Neuronal stem cell (in vitro differentiated cells): ENCODE data around the gene SHISA9.

ENCODE experiments used
- DNase-seq: peaks from one replicate; pipeline ENCODE4 v3.0.0-alpha.2; 2013; ENCODE audit warnings: low spot score
- H2AFZ ChIP-seq: one replicate; pipeline ENCODE4 v1.6.1; 2013; ENCODE audit warnings: mild to moderate bottlenecking, low read length, inconsistent platforms
- H2AK5ac ChIP-seq: 2 replicates; pipeline ENCODE4 v1.6.1; 2013; ENCODE audit warnings: low read depth, mild to moderate bottlenecking, inconsistent platforms, low read length, moderate library complexity, mixed read lengths
- H2BK120ac ChIP-seq: 2 replicates; pipeline ENCODE4 v1.6.1; 2013; ENCODE audit warnings: low read depth, mild to moderate bottlenecking, inconsistent platforms, low read length, moderate library complexity, mixed read lengths
- H2BK12ac ChIP-seq: one replicate; pipeline ENCODE4 v1.6.1; 2013; ENCODE audit warnings: low read length, inconsistent platforms
- H2BK15ac ChIP-seq: 2 replicates; pipeline ENCODE4 v1.6.1; 2013; ENCODE audit warnings: mild to moderate bottlenecking, low read length, inconsistent platforms, mixed read lengths
- H2BK5ac ChIP-seq: one replicate; pipeline ENCODE4 v1.6.1; 2013; ENCODE audit warnings: inconsistent platforms, mild to moderate bottlenecking, low read length, moderate library complexity
- H3K14ac ChIP-seq: one replicate; pipeline ENCODE4 v1.6.1; 2013; ENCODE audit warnings: low read length, inconsistent platforms
- H3K18ac ChIP-seq: 2 replicates; pipeline ENCODE4 v1.6.1; 2013; ENCODE audit warnings: low read length, inconsistent platforms
- H3K23ac ChIP-seq: 2 replicates; pipeline ENCODE4 v1.6.1; 2013; ENCODE audit warnings: low read depth, mild to moderate bottlenecking, mixed read lengths, low read length, inconsistent platforms; ENCODE audit not compliant: poor library complexity
- H3K27ac ChIP-seq: replicated peaks from 3 replicates; pipeline ENCODE4 v1.5.1; 2013; ENCODE audit warnings: low read length, inconsistent platforms
- H3K27me3 ChIP-seq, 3 experiments: 2 replicates each; pipeline ENCODE4 v1.6.1; 2013; ENCODE audit warnings: low read length in 3 of 3, mild to moderate bottlenecking in 2 of 3, inconsistent platforms in 1 of 3, low read depth in 1 of 3, mixed read lengths in 1 of 3, moderate library complexity in 1 of 3; ENCODE audit not compliant: control insufficient read depth in 3 of 3, insufficient read depth in 3 of 3
- H3K36me3 ChIP-seq, 2 donors: replicated peaks in 1 of 2; 2 replicates each; pipeline ENCODE4 v1.6.1; 2013; ENCODE audit warnings: low read length in 2 of 2; ENCODE audit not compliant: control insufficient read depth in 2 of 2, insufficient read depth in 2 of 2
- H3K4ac ChIP-seq: 2 replicates; pipeline ENCODE4 v1.6.1; 2013; ENCODE audit warnings: inconsistent platforms, mild to moderate bottlenecking, low read length, moderate library complexity
- H3K4me1 ChIP-seq, 2 donors: 1 replicate in 1 of 2; 2 replicates in 1 of 2; pipeline ENCODE4 v1.6.1; 2013; ENCODE audit warnings: low read length in 2 of 2, low read depth in 1 of 2; ENCODE audit not compliant: control insufficient read depth in 2 of 2, insufficient read depth in 1 of 2
- H3K4me2 ChIP-seq: one replicate; pipeline ENCODE4 v1.6.1; 2013; ENCODE audit warnings: mild to moderate bottlenecking, low read length, inconsistent platforms; ENCODE audit not compliant: insufficient read depth, poor library complexity, severe bottlenecking
- H3K4me3 ChIP-seq, 2 donors: 2 replicates each; pipeline ENCODE4 v1.5.1; 2013; ENCODE audit warnings: low read length in 2 of 2, mild to moderate bottlenecking in 2 of 2, inconsistent platforms in 1 of 2, moderate library complexity in 1 of 2
- H3K79me1 ChIP-seq: one replicate; pipeline ENCODE4 v1.6.1; 2013; ENCODE audit warnings: low read depth, mild to moderate bottlenecking, inconsistent platforms, low read length, moderate library complexity
- H3K9ac ChIP-seq: one replicate; pipeline ENCODE4 v1.6.1; 2013; ENCODE audit warnings: mild to moderate bottlenecking, low read depth, low read length, inconsistent platforms; ENCODE audit not compliant: poor library complexity
- H3K9me3 ChIP-seq, 2 donors: replicated peaks in 1 of 2; 2 replicates each; pipeline versions ENCODE3 to v1.6.1; 2013; ENCODE audit warnings: low read length in 2 of 2, mild to moderate bottlenecking in 2 of 2, inconsistent platforms in 1 of 2, low read depth in 1 of 2, mixed read lengths in 1 of 2, moderate library complexity in 1 of 2; ENCODE audit not compliant: control insufficient read depth in 2 of 2, insufficient read depth in 1 of 2
- H4K8ac ChIP-seq: one replicate; pipeline ENCODE4 v1.6.1; 2013; ENCODE audit warnings: low read depth, mild to moderate bottlenecking, inconsistent platforms, low read length, moderate library complexity
- H4K91ac ChIP-seq: one replicate; pipeline ENCODE4 v1.6.1; 2013; ENCODE audit warnings: low read length, low read depth, mild to moderate bottlenecking, inconsistent platforms; ENCODE audit not compliant: poor library complexity
- WGBS, 2 donors: extraction: QIAGEN DNeasy Blood & Tissue Kit; methylation state at CpG; one replicate each; pipeline ENCODE4 v1.1.7; 2013; ENCODE audit warnings: missing lambda C conversion rate in 2 of 2, mixed read lengths in 1 of 2; ENCODE audit not compliant: insufficient read length in 2 of 2, insufficient replicate concordance in 1 of 2; ENCODE audit errors: extremely low coverage in 2 of 2; 5-methylcytosine and 5-hydroxymethylcytosine counted together

SHISA9 gene

DNA sequence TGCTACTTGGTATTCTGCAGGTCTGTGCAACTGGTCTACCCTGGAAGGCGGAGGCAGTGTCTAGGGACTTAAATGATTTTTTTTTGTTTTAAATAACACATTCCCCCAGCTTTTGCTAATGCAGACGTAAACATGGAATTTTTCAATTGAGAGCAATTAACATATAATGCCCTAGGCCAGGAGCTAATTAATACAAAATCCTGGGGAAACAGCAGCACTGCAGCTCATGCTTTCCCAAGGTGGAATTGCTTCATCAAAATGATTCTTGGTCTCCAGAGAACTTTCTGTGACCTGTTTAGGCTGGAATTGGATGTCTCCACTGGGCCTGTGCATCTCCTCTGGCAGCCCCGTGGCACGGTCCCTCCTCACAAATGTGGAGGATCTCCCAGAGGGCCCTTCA lies 50.6 kb downstream of the SHISA9 start:
- no peaks in the 10 kb centered on the region for H3K27me3 ChIP-seq
- no peak overlapping the region for H3K14ac ChIP-seq
- H3K79me1 ChIP-seq, result peaks cover 2% of the 10 kb centered on the region
- no peak overlapping the region for H2BK12ac ChIP-seq
- no peak for DNase-seq
- no peak overlapping the region for H4K8ac ChIP-seq
- H3K18ac ChIP-seq, result no peak overlapping the region
- no peak overlapping the region for H3K23ac ChIP-seq
- no peak overlapping the region for H3K9ac ChIP-seq
- no peak overlapping the region for H2AK5ac ChIP-seq
- no peaks in the 10 kb centered on the region for H3K9me3 ChIP-seq
- H3K4me1 ChIP-seq, result peaks cover 0 to 4% of the 10 kb centered on the region in 2 donors
- H2BK5ac ChIP-seq, result no peak overlapping the region
- no peak overlapping the region for H2BK120ac ChIP-seq
- H3K4ac ChIP-seq, result no peak overlapping the region
- H4K91ac ChIP-seq, result no peak overlapping the region
- H3K4me2 ChIP-seq, result no peak overlapping the region
- H3K4me3 ChIP-seq, result no peak overlapping the region
- no peak overlapping the region for H2BK15ac ChIP-seq
- no peaks in the 10 kb centered on the region for H3K36me3 ChIP-seq
- no CpG with 5 or more reads among the region's 4 CpGs for WGBS, 2 donors
- H2AFZ ChIP-seq, result no peak overlapping the region
- no peak overlapping the region for H3K27ac ChIP-seq

DNA sequence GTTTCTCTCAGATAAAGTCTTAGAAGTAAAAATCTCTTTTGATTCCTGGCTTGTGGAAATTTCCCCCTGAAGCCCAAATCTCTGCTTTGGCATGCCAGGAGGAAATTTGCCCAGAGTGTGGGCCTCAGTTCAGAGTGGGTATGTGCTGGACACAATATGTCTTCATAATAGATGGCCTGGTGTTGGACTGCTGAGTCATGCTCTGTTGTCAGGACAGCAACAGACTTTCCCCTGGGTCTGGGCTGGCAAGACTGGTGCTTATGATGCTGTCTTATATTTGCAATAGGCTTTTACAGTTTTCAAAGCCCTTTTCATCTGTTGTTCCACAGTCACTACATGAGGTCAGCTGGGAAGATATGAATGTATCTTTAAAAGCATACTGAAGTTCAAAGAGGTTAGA lies 57.0 kb downstream of the SHISA9 start:
- Histone ChIP-seq H2AFZ (no peak overlapping the region), H3K4me2 (no peak overlapping the region), H3K79me1 (no peaks in the 10 kb centered on the region), H3K4me1 (peaks cover 0 to 4% of the 10 kb centered on the region in 2 donors), H3K27me3 (no peaks in the 10 kb centered on the region), H3K9ac (no peak overlapping the region), H2BK5ac (no peak overlapping the region), H3K4me3 (no peak overlapping the region), H3K23ac (no peak overlapping the region), H2BK15ac (no peak overlapping the region), H4K8ac (no peak overlapping the region), H3K4ac (no peak overlapping the region), H4K91ac (no peak overlapping the region), H3K14ac (no peak overlapping the region), H2BK120ac (no peak overlapping the region), H2AK5ac (no peak overlapping the region), H3K18ac (no peak overlapping the region), H2BK12ac (no peak overlapping the region), H3K27ac (no peak overlapping the region), H3K36me3 (no peaks in the 10 kb centered on the region), H3K9me3 (peaks cover 0 to 2% of the 10 kb centered on the region in 2 donors)
- no peak for DNase-seq

DNA sequence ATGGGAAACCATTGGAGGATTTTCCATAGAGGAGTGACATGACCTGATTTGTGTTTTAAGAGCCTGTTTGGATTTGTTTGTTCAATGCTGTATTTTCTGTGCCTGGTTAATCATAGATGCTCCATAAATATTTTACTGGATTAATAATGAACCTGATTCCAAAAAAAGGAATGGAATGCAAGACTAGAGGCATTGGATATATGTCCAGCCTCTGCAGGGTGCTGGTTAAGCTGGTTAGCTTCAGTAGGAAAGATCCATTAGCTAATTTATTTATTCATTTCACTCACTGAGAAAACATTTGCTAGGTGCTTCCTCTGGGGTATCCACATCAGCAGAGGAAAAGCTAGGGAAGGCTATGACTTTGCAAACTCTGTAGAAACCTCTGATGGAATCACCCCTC lies 57.7 kb downstream of the SHISA9 start:
- no peaks in the 10 kb centered on the region for H3K27me3 ChIP-seq
- H2BK15ac ChIP-seq, result no peak overlapping the region
- no peak for DNase-seq
- no peak overlapping the region for H2BK12ac ChIP-seq
- peaks cover 0 to 2% of the 10 kb centered on the region in 2 donors for H3K9me3 ChIP-seq
- H3K4me2 ChIP-seq, result no peak overlapping the region
- peaks cover 0 to 4% of the 10 kb centered on the region in 2 donors for H3K4me1 ChIP-seq
- H3K23ac ChIP-seq, result no peak overlapping the region
- H3K4me3 ChIP-seq, result no peak overlapping the region
- H2AFZ ChIP-seq, result no peak overlapping the region
- H3K4ac ChIP-seq, result no peak overlapping the region
- no peak overlapping the region for H3K9ac ChIP-seq
- no peaks in the 10 kb centered on the region for H3K79me1 ChIP-seq
- no peak overlapping the region for H2BK120ac ChIP-seq
- H2BK5ac ChIP-seq, result no peak overlapping the region
- H3K27ac ChIP-seq, result no peak overlapping the region
- no peak overlapping the region for H3K18ac ChIP-seq
- H4K8ac ChIP-seq, result no peak overlapping the region
- no peak overlapping the region for H3K14ac ChIP-seq
- no peak overlapping the region for H2AK5ac ChIP-seq
- H3K36me3 ChIP-seq, result no peaks in the 10 kb centered on the region
- H4K91ac ChIP-seq, result no peak overlapping the region

DNA sequence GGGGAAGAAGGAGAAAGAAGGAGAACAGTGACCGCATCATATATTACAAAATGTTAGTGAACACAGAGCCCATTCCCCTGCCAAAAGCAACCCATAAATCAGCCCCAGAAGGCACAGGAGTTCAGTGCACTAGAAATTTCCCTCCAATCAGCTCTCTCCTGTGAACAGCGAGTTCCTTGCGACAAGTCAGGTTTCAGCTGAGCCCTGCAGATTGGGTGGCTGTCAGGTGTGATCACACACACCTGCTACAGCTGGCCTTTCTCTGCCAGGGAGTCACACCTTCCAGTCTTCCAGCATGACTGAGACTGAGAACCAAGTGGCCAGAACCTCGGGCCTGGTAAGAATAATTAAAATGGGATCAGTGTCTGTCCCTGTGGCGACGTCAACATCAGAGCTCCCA lies 60.2 kb downstream of the SHISA9 start:
- H3K4ac ChIP-seq, result no peak overlapping the region
- WGBS, 2 donors, result no CpG with 5 or more reads among the region's 6 CpGs

More for the DNA sequence above, 60.2 kb downstream of the SHISA9 start:
- Histone ChIP-seq H3K79me1 (no peaks in the 10 kb centered on the region), H3K23ac (no peak overlapping the region), H3K4me1 (no peaks in the 10 kb centered on the region), H2AFZ (no peak overlapping the region), H3K18ac (no peak overlapping the region), H3K14ac (no peak overlapping the region), H3K4me2 (no peak overlapping the region), H3K9me3 (peaks cover 0 to 2% of the 10 kb centered on the region in 2 donors), H3K27ac (no peak overlapping the region), H3K36me3 (no peaks in the 10 kb centered on the region), H3K27me3 (no peaks in the 10 kb centered on the region), H4K91ac (no peak overlapping the region), H2AK5ac (no peak overlapping the region), H3K4me3 (no peak overlapping the region), H2BK15ac (no peak overlapping the region), H2BK120ac (no peak overlapping the region), H2BK5ac (no peak overlapping the region), H2BK12ac (no peak overlapping the region), H3K9ac (no peak overlapping the region), H4K8ac (no peak overlapping the region)
- no peak for DNase-seq
